GM12878 (cell line): Measurements from ENCODE around the gene TOX2.

Experiments used
- ATF2 ChIP-seq: IDR thresholded peaks from 2 replicates; pipeline ENCODE4 v1.6.1; 2012; ENCODE audit warnings: low read length, inconsistent platforms
- ATF7 ChIP-seq: fragments of 450-650 bp; IDR thresholded peaks from 2 replicates; pipeline ENCODE4 v1.6.1; 2016; ENCODE audit warnings: low read depth, mild to moderate bottlenecking
- CHD2 ChIP-seq: IDR thresholded peaks from 2 replicates; pipeline ENCODE4 v1.6.1; 2011; ENCODE audit warnings: low read depth, low read length, improper control_type of control experiment, borderline replicate concordance
- CREM ChIP-seq: IDR thresholded peaks from 2 replicates; pipeline ENCODE4 v1.6.1; 2014; ENCODE audit warnings: antibody characterized with exemption, low read depth
- CTCF ChIP-seq, 3 experiments: IDR thresholded peaks in 2 of 3; conservative IDR thresholded peaks in 1 of 3; 2 replicates each; pipeline ENCODE4 v1.5.1; 2011; ENCODE audit warnings: low read depth in 3 of 3, low read length in 3 of 3, mild to moderate bottlenecking in 3 of 3, control low read depth in 2 of 3, moderate library complexity in 2 of 3, inconsistent platforms in 1 of 3, mixed read lengths in 1 of 3; ENCODE audit not compliant: control insufficient read depth in 2 of 3, insufficient read depth in 1 of 3; ENCODE audit errors: extremely low read depth in 1 of 3
- HDAC6 ChIP-seq: fragments of 200-600 bp; sonication (generic); IDR thresholded peaks from one replicate; pipeline ENCODE4 v1.8.0; 2017; ENCODE audit warnings: antibody characterized with exemption; ENCODE audit not compliant: unreplicated experiment
- IRF3 ChIP-seq: fragments of 450-650 bp; IDR thresholded peaks from 2 replicates; pipeline ENCODE4 v1.6.1; 2014; ENCODE audit warnings: mild to moderate bottlenecking
- MEF2A ChIP-seq: IDR thresholded peaks from 2 replicates; pipeline ENCODE4 v1.6.1; 2011; ENCODE audit warnings: low read depth, mild to moderate bottlenecking, low read length, moderate library complexity; ENCODE audit not compliant: insufficient read depth

- TF ChIP-seq CHD2 = no peak
- TF ChIP-seq CTCF (IDR thresholded peaks at IDR 0.05 in 2 of 3, conservative IDR thresholded peaks at IDR 0.05 in 1 of 3; ENCODE audit: control insufficient read depth in 2 of 3, extremely low read depth in 1 of 3, insufficient read depth in 1 of 3, low read depth in 3 of 3, low read length in 3 of 3) = no peak
- TF ChIP-seq ATF7 = no peak
- no peak for TF ChIP-seq HDAC6
- no peak for TF ChIP-seq IRF3
- TF ChIP-seq CREM = no peak
- no peak for TF ChIP-seq MEF2A
- no peak for TF ChIP-seq ATF2
These were observed 101.9 kb downstream of the TOX2 start for GRCh38 chr20:44016525-44016924.
